ENCODE data around the gene ACTRT2.
A peak's percentile ranks its signal among the peaks of the same experiment; 100 is the strongest.

The ACTRT2 gene

DNA sequence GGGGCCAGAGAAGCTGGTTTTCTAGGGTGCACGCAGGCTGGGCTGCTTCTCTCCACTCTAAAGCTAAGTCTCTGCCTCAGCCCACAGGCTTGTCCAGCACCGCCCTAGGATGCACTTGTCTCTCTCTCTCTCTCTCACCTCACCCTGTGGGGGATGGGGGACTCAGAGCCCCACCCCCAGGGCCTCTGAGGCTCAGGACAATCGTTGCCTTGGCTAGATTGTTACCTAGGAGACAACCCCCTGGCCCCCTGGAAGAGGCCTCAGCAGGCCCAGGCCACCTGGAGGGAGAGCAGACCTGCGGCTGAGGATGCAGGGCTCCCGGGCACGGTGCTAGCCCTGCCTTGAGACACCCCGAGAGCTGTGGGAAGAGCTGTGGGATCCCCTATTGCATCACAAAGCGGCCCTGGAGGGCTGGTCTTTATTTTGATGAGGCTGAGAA, at the start of gene ACTRT2:
ACTRT2 (plus strand) TSS at position 235 of the 439 bp plus-strand sequence. CDS start 220 bp downstream, outside the sequence.
- no peak for DNase-seq

GRCh38 chr1:2971609-2972008, 49.7 kb upstream of the ACTRT2 start:
- DNase-seq, result peak; percentile 39

- DNase-seq, result peak; percentile 19
Measured at GRCh38 chr1:2972011-2972878, 49.0 kb upstream of the ACTRT2 start.

- DNase-seq, result peak; percentile 38
Measured at GRCh38 chr1:2972879-2973575, 48.2 kb upstream of the ACTRT2 start.

DNA sequence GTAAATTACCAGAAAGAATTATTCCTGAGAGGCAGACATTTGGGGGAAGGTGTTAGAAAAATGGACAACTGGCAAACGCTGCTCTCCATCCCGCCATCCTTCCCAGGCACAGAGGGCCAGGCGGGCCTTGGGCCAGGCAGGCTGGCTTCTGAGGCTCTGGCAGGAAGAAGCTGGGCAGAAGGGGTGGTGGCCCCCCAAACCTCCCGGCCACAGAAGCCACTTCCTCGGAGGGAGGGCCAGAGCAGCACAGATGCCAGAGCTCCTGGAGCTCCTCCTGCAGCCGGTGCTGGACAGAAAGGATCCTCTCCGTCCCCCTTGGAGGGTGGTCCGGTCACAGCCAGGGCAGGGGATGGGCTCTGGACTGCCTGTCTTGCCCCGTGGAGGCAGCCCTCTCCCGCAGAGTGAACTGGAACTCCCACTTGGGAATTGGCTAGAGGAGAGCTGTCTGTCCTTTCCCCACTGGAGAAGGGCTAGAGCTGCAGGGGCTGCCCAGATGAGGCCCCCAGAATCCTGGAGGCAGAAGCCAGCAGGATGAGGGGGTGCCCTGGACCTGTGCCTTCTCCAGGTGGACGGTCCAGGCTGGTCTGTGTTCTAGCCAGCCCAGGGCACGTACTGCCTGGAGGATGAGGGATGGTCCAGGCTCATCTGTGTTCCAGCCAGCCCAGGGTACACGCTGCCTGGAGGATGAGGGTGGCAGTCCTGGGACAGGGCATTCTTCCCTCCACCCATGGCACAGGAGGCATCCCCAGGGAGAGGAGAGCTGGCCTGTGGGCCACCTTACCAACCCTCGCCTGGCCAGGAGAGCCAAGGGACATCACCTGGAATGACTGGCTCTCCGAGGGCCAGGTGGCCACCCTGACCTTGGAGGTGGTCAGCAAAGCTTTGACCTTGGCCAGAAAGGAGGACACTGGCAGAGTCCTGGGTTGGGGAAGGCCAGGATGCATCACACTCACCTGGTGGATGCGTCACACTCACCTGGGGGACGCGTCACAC, 47.4 kb upstream of the ACTRT2 start:
- peak; percentile 47 for DNase-seq

- peak; percentile 33 for DNase-seq
Measured at GRCh38 chr1:2974701-2975301, 46.5 kb upstream of the ACTRT2 start.

DNA sequence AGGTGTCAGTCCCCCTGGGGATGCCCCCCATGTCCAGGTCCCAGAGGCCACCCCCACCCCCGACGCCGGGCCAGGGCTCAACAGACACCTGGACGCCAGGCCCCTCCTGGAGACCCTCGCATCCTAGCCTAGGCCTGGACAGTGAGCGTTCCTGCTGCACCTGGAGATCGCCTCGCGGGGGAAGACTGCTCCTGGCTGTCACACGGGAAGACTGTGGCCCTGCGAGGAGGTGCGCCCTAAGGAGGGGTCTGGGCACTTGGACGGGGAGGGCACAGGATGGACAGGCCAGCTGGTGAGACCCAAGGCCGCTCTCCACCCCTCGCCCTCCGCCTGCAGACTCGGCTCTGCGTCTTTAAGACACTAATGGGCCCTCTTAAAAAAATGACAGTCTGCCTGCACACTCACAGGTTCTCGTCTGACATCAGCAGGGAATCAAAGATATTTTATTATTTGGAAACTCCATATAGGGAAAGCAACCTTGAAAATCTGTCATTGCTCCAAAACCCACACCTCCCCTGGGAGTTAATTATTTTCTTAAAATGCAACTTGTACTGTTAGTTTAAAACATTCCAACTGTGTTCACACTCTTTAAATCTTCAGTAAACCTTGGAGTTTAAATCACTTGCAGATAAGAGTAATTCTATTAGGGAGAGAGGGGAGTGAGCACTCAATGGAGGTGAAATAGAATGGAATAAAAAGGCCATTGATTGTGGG, 45.6 kb upstream of the ACTRT2 start:
- DNase-seq, result peak; percentile 39

DNA sequence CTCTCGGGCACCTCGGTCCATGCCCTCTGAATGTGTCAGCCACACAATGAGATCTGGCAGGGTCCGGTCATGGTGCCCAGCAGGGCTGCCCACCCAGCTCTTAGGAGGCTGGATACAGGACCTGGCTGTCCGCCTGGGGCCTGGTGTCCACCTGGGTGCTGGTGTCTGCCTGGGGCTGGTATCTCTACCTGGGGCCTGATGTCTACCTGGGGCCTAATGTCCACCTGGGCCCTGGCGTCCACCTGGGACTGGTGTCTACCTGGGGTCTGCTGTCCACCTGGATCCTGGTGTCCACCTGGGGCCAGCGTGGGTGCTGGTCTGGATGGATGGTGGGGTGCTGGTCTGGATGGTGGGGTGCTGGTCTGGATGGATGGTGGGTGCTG, 45.1 kb upstream of the ACTRT2 start:
- DNase-seq, result peak; percentile 34

GRCh38 chr1:2977886-2978611, 43.2 kb upstream of the ACTRT2 start:
- DNase-seq, result peak; percentile 29

- peak; percentile 24 for DNase-seq
Measured at GRCh38 chr1:2978691-2979190, 42.5 kb upstream of the ACTRT2 start.

DNA sequence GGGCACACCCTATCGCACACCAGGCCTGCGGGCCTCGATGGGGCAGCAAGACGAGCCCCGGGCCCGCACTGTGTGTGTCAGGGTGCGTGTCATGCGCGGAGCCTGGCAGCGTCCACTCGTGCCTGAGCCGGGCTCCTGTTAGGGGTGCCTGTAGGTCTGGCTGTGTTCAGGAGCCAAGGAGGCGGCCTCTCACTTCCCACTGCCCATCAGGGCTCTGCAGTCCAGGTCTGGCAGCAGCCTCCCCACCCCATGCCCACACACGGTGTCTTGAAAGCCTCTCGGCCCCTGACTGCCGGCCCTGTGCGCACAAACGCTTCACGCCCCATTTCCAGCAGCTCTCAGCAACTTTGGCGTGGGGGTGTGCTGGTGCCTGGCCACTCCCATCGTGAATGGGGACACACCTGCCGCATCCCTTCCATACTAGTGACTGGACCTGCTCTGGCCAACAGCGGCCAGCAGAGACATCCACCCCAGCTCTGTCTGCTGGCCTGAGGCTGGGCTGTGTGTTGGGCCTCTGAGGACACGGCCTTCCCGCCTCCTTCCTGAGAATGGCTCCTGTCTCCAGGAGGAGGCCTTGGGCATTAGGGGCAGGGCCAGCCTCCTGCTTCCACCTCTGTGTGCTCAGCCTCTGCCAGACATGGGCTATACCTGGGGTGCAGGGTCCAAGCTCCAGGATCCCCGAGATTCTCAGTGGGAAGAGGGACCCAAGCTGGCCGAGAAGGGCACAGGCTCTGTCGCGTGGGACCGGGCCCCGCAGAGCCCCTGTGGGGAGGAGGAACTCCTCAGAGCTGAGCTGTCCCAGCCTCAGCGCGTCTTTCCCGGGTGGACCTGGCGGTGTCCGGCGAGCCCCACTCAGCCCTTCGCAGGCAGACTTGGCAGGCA, 41.8 kb upstream of the ACTRT2 start:
- DNase-seq, result peak; percentile 29

DNA sequence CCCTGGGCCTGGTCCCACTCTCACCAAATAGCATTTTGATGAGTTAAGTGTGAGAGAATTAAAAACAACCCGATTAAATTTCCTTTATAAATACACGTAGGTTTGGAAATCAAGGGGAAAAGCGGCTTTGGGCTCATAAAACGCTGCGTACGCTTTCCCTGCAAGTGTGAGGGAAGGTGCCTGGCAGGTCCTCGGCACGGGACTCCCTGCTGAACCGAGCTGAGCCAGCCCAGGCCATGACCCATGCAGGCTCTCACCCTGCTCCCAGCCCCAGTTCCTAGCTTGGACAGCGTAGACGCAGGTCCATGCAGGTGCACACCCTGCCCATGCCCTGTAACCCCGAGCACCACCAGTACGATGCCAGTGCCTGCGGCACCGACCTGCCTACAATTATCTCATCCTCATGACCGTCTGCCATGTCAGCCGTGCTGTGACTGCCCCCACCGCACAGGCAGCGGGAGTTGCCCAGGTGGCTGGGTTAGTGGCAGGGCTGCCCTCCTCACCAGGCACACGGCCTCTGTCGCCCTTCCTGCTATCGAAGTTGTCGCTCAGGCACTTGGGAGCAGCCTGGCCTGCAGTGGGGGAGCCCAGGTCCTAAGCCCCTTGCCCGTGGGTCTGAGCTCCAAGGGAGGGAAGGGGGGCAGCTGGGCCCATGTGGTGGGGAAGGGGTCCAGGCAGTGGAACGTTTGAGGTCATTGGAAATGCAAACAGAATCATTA, 41.0 kb upstream of the ACTRT2 start:
- peak; percentile 28 for DNase-seq

GRCh38 chr1:2980849-2981248, 40.4 kb upstream of the ACTRT2 start:
- peak; percentile 27 for DNase-seq

DNA sequence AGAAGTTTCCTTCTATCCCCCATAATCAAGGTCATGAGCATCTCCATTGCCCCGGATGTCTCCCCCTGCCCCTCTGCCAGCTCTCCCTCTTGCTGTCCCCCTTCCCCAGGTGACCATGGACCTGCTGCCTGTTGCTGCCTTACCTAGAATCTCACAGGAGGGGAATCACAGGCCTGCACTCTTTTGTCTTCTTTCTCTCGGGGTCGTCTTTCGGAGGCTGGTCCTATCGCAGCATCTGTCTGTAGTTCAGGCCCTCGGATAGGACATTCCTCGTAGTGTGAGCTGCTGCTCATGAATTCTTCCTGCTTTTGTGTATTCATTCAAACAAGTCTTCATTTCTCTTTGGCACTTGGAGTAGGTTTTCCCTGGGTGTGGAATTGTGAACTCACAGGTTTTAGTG, 39.9 kb upstream of the ACTRT2 start:
- DNase-seq, result no peak

DNA sequence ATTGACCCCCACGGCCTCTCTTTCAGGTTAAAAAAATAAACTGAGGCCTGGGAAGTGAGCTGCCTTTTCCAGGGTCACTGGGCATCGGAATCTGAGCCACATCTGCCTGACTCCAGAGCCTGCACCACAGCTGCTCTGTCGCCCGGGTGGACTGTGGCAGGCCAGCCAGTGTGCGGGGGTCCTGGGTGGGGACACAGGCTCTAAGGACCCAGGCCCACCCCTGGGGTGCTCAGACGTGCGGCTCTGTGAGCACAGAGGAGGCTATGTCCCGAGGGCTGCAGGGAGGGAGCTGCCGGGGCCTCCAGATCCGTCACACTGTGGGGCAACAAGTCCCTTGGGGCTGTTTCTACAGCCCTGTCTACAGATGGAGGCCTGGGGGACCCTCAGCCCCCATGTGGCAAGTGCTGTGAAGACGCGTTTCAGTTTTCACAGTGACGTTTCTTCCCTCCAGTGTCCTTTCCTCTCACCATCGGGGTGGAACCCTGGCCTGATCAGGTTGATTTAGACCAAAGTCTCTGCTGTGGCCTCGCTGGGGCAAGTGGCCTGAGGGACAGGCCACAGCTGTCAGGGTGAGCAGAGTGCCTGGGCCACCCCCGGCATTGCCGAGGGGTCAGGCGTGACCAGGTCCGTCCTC, 39.2 kb upstream of the ACTRT2 start:
- peak; percentile 37 for DNase-seq

- DNase-seq, result no peak
Measured at GRCh38 chr1:2982615-2983318, 38.5 kb upstream of the ACTRT2 start.

DNA sequence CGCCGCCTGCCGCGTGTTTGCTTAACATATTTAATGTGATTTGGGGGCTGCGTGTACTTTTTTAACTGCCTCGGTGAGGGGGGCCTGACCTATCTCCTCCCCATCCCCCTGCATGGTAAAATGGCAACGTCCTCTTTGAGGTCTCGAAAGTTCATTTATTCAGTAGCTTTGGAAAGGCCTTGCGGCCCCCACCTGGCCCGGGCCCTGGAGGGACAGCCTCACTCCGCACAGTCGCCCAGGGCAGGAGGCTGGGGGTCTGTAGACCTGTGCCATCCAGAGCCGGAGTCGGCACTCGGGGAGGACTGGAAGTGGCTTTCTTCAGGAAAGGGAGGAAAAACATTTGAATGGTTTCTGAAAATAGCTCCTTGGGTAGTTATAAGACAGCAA, 38.0 kb upstream of the ACTRT2 start:
- DNase-seq, result peak; percentile 28

Measured in islet precursor cell (in vitro differentiated cells).